Type B pancreatic cell (in vitro differentiated cells): ENCODE results near the gene CENPV. TPM values are rescaled to one million over a fixed set of nuclear protein-coding genes. Genes with fewer than 3 reads are reported as not detected.

ENCODE experiments used
- DNase-seq: peaks from one replicate; pipeline ENCODE4 v3.0.0; 2021; ENCODE audit warnings: mixed read lengths; ENCODE audit not compliant: unreplicated experiment; ENCODE audit errors: extremely low spot score
- H3K27ac Mint-ChIP-seq: 2 replicates; pipeline ENCODE4 v1.8.0; 2021; ENCODE audit warnings: mild to moderate bottlenecking, mixed read lengths
- H3K27me3 Mint-ChIP-seq: 2 replicates; pipeline ENCODE4 v1.8.0; 2021; ENCODE audit warnings: mixed read lengths
- H3K36me3 Mint-ChIP-seq: 2 replicates; pipeline ENCODE4 v1.8.0; 2021; ENCODE audit warnings: mixed read lengths
- H3K4me1 Mint-ChIP-seq: one replicate; pipeline ENCODE4 v1.8.0; 2021; ENCODE audit warnings: mixed read lengths; ENCODE audit not compliant: unreplicated experiment
- H3K4me3 Mint-ChIP-seq: 2 replicates; pipeline ENCODE4 v1.8.0; 2021; ENCODE audit warnings: mild to moderate bottlenecking, mixed read lengths
- H3K9me3 Mint-ChIP-seq: 2 replicates; pipeline ENCODE4 v1.8.0; 2021; ENCODE audit warnings: mixed read lengths
- total RNA-seq: library from RNA; stranded (reverse); gene quantifications from 2 replicates; pipeline ENCODE4 v1.2.1, GENCODE V29; 2021; ENCODE audit warnings: low replicate concordance
- TF ChIP-seq, protein P1 (sequence below): fragments of 200-600 bp; sonication (generic); conservative IDR thresholded peaks from 2 replicates; pipeline ENCODE4 v1.5.0; 2021; ENCODE audit warnings: antibody characterized with exemption, mild to moderate bottlenecking

The CENPV gene
- total RNA-seq, 1 donor from 2014 or later = 152 TPM

DNA sequence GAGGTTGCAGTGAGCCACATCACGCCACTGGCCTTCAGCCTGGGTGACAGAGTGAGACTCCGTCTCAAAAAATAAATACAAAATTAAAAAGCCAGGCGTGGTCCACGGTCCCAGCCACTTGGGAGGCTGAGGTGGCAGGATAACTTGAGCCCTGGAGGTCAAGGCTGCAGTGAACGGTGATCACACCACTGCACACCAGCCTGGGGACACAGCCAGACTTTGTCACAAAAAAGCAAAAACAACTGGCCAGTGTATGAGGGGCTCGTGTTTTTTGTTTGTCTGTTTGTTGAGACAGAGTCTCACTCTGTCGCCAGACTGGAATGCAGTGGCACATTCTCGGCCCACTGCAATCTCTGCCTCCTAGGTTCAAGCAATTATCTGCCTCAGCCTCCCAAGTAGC is 26.4 kb upstream of the CENPV start:
- TF ChIP-seq, protein P1, sequence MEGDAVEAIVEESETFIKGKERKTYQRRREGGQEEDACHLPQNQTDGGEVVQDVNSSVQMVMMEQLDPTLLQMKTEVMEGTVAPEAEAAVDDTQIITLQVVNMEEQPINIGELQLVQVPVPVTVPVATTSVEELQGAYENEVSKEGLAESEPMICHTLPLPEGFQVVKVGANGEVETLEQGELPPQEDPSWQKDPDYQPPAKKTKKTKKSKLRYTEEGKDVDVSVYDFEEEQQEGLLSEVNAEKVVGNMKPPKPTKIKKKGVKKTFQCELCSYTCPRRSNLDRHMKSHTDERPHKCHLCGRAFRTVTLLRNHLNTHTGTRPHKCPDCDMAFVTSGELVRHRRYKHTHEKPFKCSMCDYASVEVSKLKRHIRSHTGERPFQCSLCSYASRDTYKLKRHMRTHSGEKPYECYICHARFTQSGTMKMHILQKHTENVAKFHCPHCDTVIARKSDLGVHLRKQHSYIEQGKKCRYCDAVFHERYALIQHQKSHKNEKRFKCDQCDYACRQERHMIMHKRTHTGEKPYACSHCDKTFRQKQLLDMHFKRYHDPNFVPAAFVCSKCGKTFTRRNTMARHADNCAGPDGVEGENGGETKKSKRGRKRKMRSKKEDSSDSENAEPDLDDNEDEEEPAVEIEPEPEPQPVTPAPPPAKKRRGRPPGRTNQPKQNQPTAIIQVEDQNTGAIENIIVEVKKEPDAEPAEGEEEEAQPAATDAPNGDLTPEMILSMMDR = no peak
- no peak for DNase-seq
- Mint-ChIP-seq H3K27ac (no peak overlapping the region), H3K4me3 (no peak overlapping the region), H3K36me3 (peaks cover 38% of the 10 kb centered on the region), H3K4me1 (peaks cover 29% of the 10 kb centered on the region), H3K27me3 (peaks cover 4% of the 10 kb centered on the region), H3K9me3 (no peaks in the 10 kb centered on the region)

DNA sequence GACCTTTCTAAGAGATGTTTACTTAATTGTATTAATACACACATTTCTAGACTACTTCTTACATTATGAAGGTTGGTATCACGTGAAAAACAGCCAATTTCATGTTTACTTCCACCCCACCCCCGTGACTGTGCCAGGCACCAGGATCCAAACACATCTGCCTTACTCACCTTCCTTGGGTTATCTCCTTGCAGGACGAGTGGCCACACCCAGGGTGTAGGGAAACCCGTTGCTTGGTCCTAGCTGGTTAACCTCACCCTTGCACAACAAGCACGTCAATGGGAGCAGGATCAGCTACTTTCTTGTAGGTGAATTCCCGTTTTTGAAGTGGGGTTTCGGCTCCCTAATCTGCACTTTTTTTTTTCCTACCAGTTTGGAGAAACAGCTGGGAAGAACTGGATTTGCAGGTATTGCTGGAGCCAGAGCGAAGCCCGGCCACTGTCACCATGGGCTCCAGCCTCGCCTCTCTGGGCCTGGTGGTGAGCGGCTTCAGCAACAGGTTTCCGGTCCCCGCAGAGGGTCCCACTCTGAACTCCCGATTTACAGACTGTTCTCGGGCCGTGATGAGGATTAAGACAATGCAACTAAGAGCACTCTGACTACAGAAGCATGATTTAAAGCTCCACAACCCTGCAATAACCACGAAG is 25.5 kb upstream of the CENPV start:
- TF ChIP-seq, protein P1 = no peak
- Mint-ChIP-seq H3K36me3 (peaks cover 30% of the 10 kb centered on the region), H3K4me3 (peak overlapping the region; percentile 70), H3K27me3 (peaks cover 4% of the 10 kb centered on the region), H3K27ac (peak overlapping the region; percentile 73), H3K4me1 (peaks cover 22% of the 10 kb centered on the region), H3K9me3 (no peaks in the 10 kb centered on the region)
- DNase-seq = no peak

DNA sequence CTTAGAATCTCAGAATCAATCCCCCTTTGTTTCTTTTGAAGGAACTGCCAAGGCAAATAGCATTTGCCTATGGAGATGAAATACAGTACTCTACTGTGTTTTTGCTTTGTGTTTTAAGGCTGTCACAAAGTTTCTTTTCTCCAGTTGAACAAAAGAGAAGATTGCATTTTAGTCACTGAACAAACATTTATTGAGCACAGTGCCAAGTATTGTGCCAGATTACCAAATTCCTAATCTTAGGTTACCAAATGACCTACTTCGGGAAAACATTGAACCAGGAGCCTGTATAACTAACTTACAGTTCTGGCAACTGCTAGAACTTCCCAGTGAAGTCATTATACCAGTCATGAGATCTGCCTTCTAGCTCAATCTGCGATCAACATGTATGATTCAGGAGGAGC is 24.7 kb upstream of the CENPV start:
- Mint-ChIP-seq H3K4me3 (peak overlapping the region; percentile 47), H3K4me1 (peaks cover 20% of the 10 kb centered on the region), H3K27ac (peak overlapping the region; percentile 48), H3K9me3 (no peaks in the 10 kb centered on the region), H3K27me3 (peaks cover 4% of the 10 kb centered on the region), H3K36me3 (peaks cover 24% of the 10 kb centered on the region)
- TF ChIP-seq, protein P1 = no peak
- no peak for DNase-seq

DNA sequence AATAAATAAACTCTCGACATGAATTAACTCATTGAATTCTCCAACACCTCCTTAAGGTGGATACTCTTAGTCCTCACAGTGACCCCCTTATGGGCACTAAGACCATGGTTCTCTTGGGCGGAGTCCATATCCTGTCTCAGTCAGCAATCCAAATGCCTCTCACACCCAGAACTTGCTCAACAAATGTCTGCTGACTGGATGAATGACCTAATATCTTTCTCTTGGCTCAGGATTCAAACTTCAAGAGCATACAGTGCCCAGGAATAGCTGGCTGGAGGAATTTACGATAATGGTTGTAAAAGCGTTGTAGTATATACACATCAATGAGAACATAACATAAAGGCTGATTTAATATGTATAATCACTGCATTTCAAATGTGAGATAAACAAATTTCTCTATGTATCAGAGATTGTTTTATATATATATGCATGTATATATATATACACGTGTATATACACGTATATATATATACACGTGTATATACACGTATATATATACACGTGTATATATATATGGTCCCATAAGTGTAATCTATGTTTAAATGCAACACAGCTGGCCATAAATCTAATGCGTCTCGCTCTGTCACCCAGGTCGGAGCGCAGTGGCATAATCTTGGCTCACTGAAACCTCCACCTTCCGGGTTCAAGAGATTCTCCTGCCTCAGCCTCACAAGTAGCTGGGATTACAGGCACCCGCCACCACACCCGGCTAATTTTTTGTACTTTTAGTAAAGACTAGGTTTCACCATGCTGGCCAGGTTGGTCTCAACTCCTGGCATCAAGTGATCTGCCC is 21.1 kb upstream of the CENPV start:
- no peak overlapping the region for H3K4me3 Mint-ChIP-seq
- TF ChIP-seq, protein P1 = no peak

DNA sequence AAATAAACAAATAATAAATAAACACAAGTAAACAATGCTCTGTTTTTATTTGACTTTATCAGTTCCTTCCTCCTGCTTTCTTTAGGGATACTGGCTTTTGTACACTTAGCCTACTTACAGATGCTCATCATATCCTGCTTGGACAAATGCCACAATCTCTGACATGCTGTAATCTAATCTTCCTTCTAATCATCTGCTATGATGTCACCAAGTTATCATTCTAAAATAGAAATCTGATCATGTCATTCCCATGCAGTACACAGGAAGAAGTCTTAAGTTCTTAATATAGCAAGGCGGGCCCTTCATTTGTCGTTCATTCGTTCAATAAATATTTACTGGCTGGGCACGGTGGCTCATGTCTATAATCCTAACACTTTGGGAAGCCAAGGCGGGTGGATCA is 18.5 kb upstream of the CENPV start:
- no peak overlapping the region for H3K27ac Mint-ChIP-seq
- H3K27me3 Mint-ChIP-seq = no peaks in the 10 kb centered on the region
- no peak overlapping the region for H3K4me3 Mint-ChIP-seq
- no peaks in the 10 kb centered on the region for H3K9me3 Mint-ChIP-seq
- H3K36me3 Mint-ChIP-seq = no peaks in the 10 kb centered on the region
- TF ChIP-seq, protein P1 = no peak
- no peak for DNase-seq
- peaks cover 4% of the 10 kb centered on the region for H3K4me1 Mint-ChIP-seq

More for the DNA sequence above, 21.1 kb upstream of the CENPV start:
- no peaks in the 10 kb centered on the region for H3K27me3 Mint-ChIP-seq
- peaks cover 4% of the 10 kb centered on the region for H3K4me1 Mint-ChIP-seq
- H3K27ac Mint-ChIP-seq = no peak overlapping the region
- no peaks in the 10 kb centered on the region for H3K36me3 Mint-ChIP-seq
- no peaks in the 10 kb centered on the region for H3K9me3 Mint-ChIP-seq
- no peak for DNase-seq
